Measurements from ENCODE around the gene MICAL2.

Gene MICAL2

GRCh38 chr11:12275818-12276217, 165.4 kb downstream of the MICAL2 start:
- no peak for TF ChIP-seq ISL1 (CRISPR knock-in tag; IDR thresholded peaks at IDR 0.05)
- TF ChIP-seq CSRNP3 (CRISPR knock-in tag; IDR thresholded peaks at IDR 0.05), result no peak
- no peak for TF ChIP-seq ZNF8 (CRISPR knock-in tag; IDR thresholded peaks at IDR 0.05)
- TF ChIP-seq OSR1 (CRISPR knock-in tag; IDR thresholded peaks at IDR 0.05), result no peak
- TF ChIP-seq ZNF70 (CRISPR knock-in tag; IDR thresholded peaks at IDR 0.05), result no peak
- no peak for TF ChIP-seq ZFP3 (CRISPR knock-in tag; IDR thresholded peaks at IDR 0.05)
- TF ChIP-seq ESRRG (CRISPR knock-in tag; IDR thresholded peaks at IDR 0.05), result no peak
- no peak for ATAC-seq

GRCh38 chr11:12276356-12276755, 166.0 kb downstream of the MICAL2 start:
- no peak for TF ChIP-seq OSR1 (CRISPR knock-in tag; IDR thresholded peaks at IDR 0.05)
- TF ChIP-seq TOX (CRISPR knock-in tag; IDR thresholded peaks at IDR 0.05; ENCODE audit: borderline replicate concordance), result no peak
- TF ChIP-seq ZNF8 (CRISPR knock-in tag; IDR thresholded peaks at IDR 0.05), result no peak
- TF ChIP-seq ARNTL (CRISPR knock-in tag; IDR thresholded peaks at IDR 0.05; ENCODE audit: borderline replicate concordance, low read depth), result no peak
- no peak for TF ChIP-seq ZFP30 (CRISPR knock-in tag; IDR thresholded peaks at IDR 0.05)
- TF ChIP-seq POU6F1 (CRISPR knock-in tag; IDR thresholded peaks at IDR 0.05; ENCODE audit: borderline replicate concordance, low read depth), result no peak
- ATAC-seq, result no peak

GRCh38 chr11:12276831-12277475, 166.6 kb downstream of the MICAL2 start:
- ATAC-seq, result no peak
- TF ChIP-seq ESRRG (CRISPR knock-in tag; IDR thresholded peaks at IDR 0.05), result no peak
- TF ChIP-seq ZNF565 (CRISPR knock-in tag; conservative IDR thresholded peaks at IDR 0.05; ENCODE audit: low read depth), result no peak
- no peak for TF ChIP-seq GLIS3 (CRISPR knock-in tag; IDR thresholded peaks at IDR 0.05)
- no peak for TF ChIP-seq ZNF70 (CRISPR knock-in tag; IDR thresholded peaks at IDR 0.05)
- no peak for TF ChIP-seq TSHZ2 (CRISPR knock-in tag; IDR thresholded peaks at IDR 0.05)
- no peak for TF ChIP-seq CSDC2 (CRISPR knock-in tag; IDR thresholded peaks at IDR 0.05)
- TF ChIP-seq SNAI2 (CRISPR knock-in tag; IDR thresholded peaks at IDR 0.05), result no peak
- TF ChIP-seq PPARA (CRISPR knock-in tag; IDR thresholded peaks at IDR 0.05; ENCODE audit: borderline replicate concordance), result no peak
- TF ChIP-seq RARB (CRISPR knock-in tag; IDR thresholded peaks at IDR 0.05), result no peak
- no peak for TF ChIP-seq CSRNP3 (CRISPR knock-in tag; IDR thresholded peaks at IDR 0.05)
- TF ChIP-seq TCF4 (CRISPR knock-in tag; IDR thresholded peaks at IDR 0.05; ENCODE audit: borderline replicate concordance), result no peak
- TF ChIP-seq ZNF8 (CRISPR knock-in tag; IDR thresholded peaks at IDR 0.05), result no peak
- no peak for TF ChIP-seq ARNTL (CRISPR knock-in tag; IDR thresholded peaks at IDR 0.05; ENCODE audit: borderline replicate concordance, low read depth)
- no peak for TF ChIP-seq ISL1 (CRISPR knock-in tag; IDR thresholded peaks at IDR 0.05)
- TF ChIP-seq ZFP30 (CRISPR knock-in tag; IDR thresholded peaks at IDR 0.05), result no peak
- no peak for TF ChIP-seq BACH2 (CRISPR knock-in tag; IDR thresholded peaks at IDR 0.05; ENCODE audit: borderline replicate concordance)
